ENCODE measurements around the gene SYT17. TPM values are rescaled to one million over a fixed set of nuclear protein-coding genes. Genes with fewer than 3 reads are reported as not detected.

SYT17 gene
- total RNA-seq, 1 donor from 2014 or later, result 2.4 TPM

GRCh38 chr16:19164285-19164684, 3.8 kb upstream of the SYT17 start:
- no peak overlapping the region for H3K27ac ChIP-seq
- H3K36me3 ChIP-seq, result no peaks in the 10 kb centered on the region
- intact Hi-C loops (cut with DNase I), result loop anchor here (10.0 kb wide), 1 partner anchor 341 kb away; no protein-coding TSS in a partner anchor
- no peak overlapping the region for H3K4me3 ChIP-seq
- no peak for DNase-seq (ENCODE audit: low spot score in 2 of 2)
- no peak for TF ChIP-seq CTCF (IDR thresholded peaks at IDR 0.05)
- H3K4me1 ChIP-seq, result peaks cover 3 to 4% of the 10 kb centered on the region in 2 donors
- H3K9me3 ChIP-seq, result no peaks in the 10 kb centered on the region
- H3K27me3 ChIP-seq, result no peaks in the 10 kb centered on the region

- Histone ChIP-seq H3K4me1 (peaks cover 3 to 4% of the 10 kb centered on the region in 2 donors), H3K36me3 (no peaks in the 10 kb centered on the region), H3K27me3 (no peaks in the 10 kb centered on the region), H3K27ac (no peak overlapping the region), H3K9me3 (no peaks in the 10 kb centered on the region), H3K4me3 (no peak overlapping the region)
- intact Hi-C loops (cut with DNase I), result loop anchor here (10.0 kb wide), 1 partner anchor 340 kb away; no protein-coding TSS in a partner anchor
- no peak for TF ChIP-seq CTCF (IDR thresholded peaks at IDR 0.05)
- no peak for DNase-seq (ENCODE audit: low spot score in 2 of 2)
Measured at GRCh38 chr16:19165101-19165500, 2.9 kb upstream of the SYT17 start.

- Histone ChIP-seq H3K27me3 (no peaks in the 10 kb centered on the region), H3K4me3 (no peak overlapping the region), H3K36me3 (no peaks in the 10 kb centered on the region), H3K9me3 (no peaks in the 10 kb centered on the region), H3K27ac (no peak overlapping the region), H3K4me1 (peaks cover 3 to 4% of the 10 kb centered on the region in 2 donors)
- no peak for DNase-seq (ENCODE audit: low spot score in 2 of 2)
- intact Hi-C loops (cut with DNase I), result loop anchor here (2.0 to 10.0 kb wide), 2 partner anchors 80 to 338 kb away; no protein-coding TSS in a partner anchor
- TF ChIP-seq CTCF (IDR thresholded peaks at IDR 0.05), result no peak
Measured at GRCh38 chr16:19166500-19166899, 1.5 kb upstream of the SYT17 start.

- intact Hi-C loops (cut with DNase I), result loop anchor here (10.0 kb wide), 1 partner anchor 336 kb away; no protein-coding TSS in a partner anchor
- Histone ChIP-seq H3K4me1 (peaks cover 3 to 4% of the 10 kb centered on the region in 2 donors), H3K36me3 (no peaks in the 10 kb centered on the region), H3K27ac (peak overlapping the region in 1 of 2 donors; percentile 10), H3K9me3 (no peaks in the 10 kb centered on the region), H3K4me3 (peak overlapping the region; percentile 52 to 72), H3K27me3 (no peaks in the 10 kb centered on the region)
- no peak for DNase-seq (ENCODE audit: low spot score in 2 of 2)
- TF ChIP-seq CTCF (IDR thresholded peaks at IDR 0.05), result no peak
Measured at GRCh38 chr16:19168371-19169081, 486 bp downstream of the SYT17 start.

- no peaks in the 10 kb centered on the region for H3K9me3 ChIP-seq
- no peak overlapping the region for H3K27ac ChIP-seq
- H3K36me3 ChIP-seq, result no peaks in the 10 kb centered on the region
- no peak for TF ChIP-seq CTCF (IDR thresholded peaks at IDR 0.05)
- no peaks in the 10 kb centered on the region for H3K27me3 ChIP-seq
- peak overlapping the region in 1 of 2 donors; percentile 72 for H3K4me3 ChIP-seq
- H3K4me1 ChIP-seq, result peaks cover 3 to 4% of the 10 kb centered on the region in 2 donors
- intact Hi-C loops (cut with DNase I), result loop anchor here (10.0 kb wide), 1 partner anchor 336 kb away; no protein-coding TSS in a partner anchor
- DNase-seq (ENCODE audit: low spot score in 2 of 2), result no peak
Measured at GRCh38 chr16:19169082-19169639, 1.1 kb downstream of the SYT17 start.

Data from ascending aorta (tissue), 2 donors.